CD4-positive, alpha-beta T cell treated with Interleukin-15 for 4 hours (primary cell): ENCODE measurements around the gene TINAGL1.
A peak's percentile ranks its signal among the peaks of the same experiment; 100 is the strongest.
"Not testable (repeated sequence)": the region's sequence is repeated elsewhere in the genome, so short reads cannot be mapped to it uniquely, and the experiment has no call there.

Experiments used
- DNase-seq: peaks from one replicate; pipeline ENCODE4 v3.0.0-alpha.2; 2020; ENCODE audit warnings: low spot score

The TINAGL1 gene

DNA sequence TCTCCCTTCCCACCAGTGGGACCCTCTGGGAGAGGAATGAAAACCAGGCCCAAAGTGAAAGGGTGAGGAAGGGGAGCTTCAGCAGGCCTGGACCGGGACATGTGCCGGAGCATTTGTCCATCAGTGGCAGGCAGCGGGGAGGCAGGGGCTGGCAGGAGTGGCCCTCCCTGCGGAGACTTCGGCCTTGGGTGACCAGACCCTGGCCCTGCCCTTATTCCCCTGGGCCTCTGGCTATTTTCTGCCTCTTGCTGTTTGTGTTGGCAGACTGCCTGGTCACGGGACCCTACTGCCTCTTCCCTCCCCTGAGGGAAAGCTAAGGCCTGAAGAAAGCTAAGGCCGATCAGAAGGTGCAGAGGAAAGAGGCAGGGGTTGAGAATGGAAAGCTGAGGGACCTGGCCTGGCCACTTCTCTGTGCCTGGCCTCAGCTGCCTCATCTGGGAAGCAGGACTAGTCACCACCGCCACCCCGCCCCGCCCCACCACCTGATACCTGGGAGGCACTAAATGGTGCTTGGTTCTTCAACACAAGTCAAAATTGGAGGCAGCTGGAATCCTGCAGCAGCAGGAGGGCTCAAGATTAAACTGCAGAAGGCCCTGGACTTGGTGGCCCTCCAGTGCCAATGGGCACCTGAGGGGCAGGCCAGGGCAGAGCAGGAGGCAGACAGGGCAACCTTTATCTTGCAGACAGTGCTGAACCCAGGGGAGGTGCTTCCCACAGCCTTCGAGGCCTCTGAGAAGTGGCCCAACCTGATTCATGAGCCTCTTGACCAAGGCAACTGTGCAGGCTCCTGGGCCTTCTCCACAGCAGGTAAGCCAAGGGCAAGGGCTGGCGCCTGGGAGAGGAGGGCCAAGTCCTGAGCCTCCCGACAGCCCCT lies 7.9 kb downstream of the TINAGL1 start:
- DNase-seq, result no peak

DNA sequence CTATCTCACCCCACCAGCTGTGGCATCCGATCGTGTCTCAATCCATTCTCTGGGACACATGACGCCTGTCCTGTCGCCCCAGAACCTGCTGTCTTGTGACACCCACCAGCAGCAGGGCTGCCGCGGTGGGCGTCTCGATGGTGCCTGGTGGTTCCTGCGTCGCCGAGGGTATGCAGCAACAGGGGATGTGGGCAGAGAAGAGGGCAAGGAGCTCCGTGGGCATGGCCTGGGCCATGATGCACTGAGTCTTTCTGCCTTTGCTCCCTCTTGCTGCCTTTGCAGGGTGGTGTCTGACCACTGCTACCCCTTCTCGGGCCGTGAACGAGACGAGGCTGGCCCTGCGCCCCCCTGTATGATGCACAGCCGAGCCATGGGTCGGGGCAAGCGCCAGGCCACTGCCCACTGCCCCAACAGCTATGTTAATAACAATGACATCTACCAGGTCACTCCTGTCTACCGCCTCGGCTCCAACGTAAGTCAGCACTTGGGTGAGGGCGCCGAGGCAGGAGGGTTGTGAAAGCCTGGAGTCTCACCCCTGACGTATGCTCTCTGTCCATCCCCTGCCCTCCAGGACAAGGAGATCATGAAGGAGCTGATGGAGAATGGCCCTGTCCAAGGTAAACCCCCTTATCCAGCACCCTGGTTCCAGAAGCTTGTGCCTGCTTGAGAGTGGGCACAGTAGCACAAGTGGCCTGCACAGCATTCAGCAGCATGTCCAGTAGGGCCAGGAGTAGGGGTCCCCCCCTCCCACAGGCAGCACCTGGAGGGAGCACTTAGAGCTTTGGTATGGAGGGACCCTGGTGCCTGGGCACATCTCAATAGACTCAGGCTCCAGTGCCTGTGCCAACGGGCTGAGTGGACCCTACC lies 8.8 kb downstream of the TINAGL1 start:
- DNase-seq, result no peak

DNA sequence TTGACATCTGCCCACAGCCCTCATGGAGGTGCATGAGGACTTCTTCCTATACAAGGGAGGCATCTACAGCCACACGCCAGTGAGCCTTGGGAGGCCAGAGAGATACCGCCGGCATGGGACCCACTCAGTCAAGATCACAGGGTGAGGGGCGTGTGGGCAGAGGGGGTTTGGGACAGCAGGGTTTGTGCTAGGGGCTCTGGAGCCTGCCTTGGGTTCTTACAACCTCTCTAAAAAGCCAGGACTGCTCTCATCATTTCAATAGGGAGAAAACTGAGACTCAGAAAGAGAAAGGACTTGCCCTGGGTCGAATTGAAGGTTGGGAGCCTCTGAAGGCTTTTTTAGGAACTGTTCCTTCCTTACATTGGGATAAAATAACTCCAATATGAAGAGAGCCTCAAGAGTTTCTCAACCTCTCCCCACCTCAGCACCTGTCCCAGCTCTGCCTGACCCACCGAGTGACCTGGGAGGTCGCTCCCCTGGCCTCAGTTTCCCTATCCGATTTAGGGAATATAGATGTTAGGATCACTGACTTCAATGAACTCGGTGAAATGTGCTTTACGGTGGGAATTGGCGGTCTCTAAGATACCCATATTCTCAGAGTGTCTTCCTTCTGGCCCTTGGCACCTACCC lies 9.5 kb downstream of the TINAGL1 start:
- no peak for DNase-seq

DNA sequence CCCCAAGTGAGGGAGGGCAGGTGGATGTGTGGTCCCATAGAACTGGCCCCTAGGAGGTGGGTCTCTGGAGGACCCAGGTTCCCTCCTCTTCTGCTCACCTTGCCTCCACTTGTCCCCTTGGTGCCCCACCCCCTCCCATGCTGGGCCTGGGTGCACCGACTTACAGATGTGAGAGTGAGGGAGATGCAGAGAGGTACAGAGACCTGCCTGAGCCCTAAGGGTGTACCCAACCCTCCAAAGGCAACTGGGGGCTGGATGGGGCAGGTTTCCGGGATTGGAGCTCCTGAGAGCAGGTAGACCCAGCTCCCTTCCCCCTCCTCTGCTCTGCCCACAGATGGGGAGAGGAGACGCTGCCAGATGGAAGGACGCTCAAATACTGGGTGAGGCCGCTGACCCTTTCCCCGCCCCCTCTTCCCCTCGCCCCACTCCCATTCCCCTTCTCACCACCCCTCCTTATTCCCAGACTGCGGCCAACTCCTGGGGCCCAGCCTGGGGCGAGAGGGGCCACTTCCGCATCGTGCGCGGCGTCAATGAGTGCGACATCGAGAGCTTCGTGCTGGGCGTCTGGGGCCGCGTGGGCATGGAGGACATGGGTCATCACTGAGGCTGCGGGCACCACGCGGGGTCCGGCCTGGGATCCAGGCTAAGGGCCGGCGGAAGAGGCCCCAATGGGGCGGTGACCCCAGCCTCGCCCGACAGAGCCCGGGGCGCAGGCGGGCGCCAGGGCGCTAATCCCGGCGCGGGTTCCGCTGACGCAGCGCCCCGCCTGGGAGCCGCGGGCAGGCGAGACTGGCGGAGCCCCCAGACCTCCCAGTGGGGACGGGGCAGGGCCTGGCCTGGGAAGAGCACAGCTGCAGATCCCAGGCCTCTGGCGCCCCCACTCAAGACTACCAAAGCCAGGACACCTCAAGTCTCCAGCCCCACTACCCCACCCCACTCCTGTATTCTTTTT lies 10.3 kb downstream of the TINAGL1 start:
- DNase-seq, result no peak

DNA sequence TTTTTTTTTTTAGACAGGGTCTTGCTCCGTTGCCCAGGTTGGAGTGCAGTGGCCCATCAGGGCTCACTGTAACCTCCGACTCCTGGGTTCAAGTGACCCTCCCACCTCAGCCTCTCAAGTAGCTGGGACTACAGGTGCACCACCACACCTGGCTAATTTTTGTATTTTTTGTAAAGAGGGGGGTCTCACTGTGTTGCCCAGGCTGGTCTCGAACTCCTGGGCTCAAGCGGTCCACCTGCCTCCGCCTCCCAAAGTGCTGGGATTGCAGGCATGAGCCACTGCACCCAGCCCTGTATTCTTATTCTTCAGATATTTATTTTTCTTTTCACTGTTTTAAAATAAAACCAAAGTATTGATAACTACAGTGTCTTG lies 11.0 kb downstream of the TINAGL1 start:
- DNase-seq, result not testable (repeated sequence)

DNA sequence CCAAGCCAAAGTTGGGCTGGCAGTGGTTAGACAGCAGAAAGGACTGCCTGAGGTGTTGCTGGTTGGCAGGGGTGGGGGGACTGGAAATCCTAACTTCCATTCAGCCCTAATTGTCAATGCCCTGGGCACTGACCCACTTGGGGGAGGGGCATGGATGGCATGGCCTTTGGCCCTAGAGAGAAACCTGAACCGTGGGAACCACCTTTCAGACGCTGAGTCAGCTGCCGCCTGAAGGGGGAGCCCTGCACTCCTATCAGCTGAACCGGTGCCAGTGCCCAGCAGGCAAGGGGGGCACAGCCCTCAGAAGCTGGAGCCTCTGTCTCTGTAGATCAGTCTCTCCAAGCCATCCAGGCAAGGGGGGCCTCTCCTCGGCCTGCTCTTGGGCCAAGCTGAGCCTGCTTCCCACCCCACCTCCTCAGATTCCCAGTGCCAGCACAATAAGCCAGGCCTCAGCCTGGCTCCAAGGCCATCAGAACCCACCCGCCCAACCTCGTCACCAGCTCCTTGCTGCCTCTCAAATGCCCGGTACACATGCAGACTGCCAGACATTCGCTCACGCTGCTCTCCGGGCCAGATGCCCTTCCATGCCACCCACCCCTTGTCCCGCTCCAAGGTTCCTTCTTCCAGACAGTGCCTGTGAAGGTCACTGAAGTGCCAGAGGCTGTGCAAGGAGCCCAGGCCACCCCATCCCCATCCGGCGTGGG lies 11.6 kb downstream of the TINAGL1 start:
- DNase-seq, result peak; percentile 26

DNA sequence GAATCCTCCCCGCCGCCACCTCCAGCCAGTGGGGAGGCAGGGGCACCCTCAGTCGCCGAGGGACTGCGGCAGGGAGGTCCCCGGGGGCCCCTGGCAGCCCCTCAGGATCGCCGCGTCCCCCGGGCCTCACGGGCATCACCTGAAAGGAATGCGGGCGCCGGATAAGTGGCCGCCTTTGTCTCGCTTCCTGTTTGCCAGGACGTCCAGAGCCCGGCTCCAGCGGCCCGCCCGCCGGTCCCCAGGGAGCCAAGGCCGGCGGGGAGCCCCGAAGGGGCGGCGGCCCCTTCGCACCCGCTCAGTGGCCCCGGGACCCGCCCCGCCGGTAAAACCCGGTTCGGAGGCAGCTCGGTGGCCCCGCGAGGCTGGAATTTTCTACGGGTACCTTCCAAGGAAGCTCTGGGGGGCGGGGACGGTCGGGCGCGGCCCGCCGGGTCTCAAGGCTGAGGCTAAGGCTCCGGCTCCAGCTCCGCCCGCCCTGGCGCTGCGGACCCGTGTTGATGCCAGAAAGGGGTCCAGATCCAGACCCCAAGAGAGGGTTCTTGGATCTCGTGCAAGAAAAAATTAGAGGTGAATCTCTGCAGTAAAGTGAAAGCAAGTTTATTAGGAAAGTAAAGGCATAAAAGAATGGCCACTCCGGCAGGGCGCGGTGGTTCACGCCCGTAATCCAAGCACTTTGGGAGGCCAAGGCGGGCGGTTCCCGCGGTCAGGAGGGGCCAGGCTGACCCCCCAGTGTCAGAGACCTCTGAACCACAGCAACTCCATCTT lies 12.6 kb downstream of the TINAGL1 start:
- no peak for DNase-seq

DNA sequence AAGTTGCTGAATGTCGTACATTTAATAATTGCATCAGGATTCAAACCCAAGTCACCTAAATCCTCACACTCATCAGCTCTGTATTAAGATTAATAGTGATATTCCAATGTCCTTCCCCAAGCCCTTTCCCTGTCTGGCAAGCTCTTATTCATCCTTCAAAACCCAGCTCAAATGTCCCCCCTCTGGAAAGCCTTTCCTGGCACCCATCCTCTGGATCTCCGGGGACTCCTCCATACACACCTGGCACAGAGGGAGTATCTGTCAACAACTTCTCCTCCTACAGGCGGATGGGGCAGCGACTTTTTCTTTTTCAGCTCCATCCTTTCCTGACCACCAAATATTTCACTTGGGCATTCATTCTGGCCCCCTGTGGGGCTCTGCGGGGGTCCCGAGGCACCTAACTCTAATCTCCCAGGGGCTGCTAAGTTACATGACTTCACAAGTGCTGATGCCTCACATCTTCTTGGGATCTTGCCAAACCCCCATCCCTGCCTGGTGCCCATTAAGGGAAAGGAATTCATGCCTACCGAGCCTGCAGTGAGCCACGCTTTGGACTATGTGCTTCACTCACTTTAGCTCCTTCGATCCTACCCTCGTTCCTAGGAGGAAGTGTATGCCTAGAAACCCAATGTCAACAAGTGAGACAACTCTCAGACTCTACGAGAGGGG lies 15.2 kb downstream of the TINAGL1 start:
- no peak for DNase-seq

DNA sequence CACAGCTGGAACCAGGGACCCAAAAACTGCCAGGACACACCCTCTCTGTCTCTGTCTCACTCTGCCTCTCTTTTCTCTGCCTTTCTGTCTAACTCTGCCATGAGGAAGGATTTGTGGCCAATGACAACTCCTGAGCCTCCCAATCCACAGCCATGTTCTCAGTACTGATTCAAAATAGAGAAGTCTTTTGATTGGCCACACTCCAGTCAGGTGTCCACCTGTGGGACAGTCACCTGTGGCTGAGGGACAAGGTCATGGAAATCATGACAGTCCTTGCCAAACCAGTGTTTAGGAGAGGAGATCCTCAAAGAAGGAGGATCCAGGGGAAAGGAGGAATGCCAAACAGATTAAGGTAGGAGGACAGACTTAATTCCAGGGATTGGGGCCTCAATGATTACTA lies 15.8 kb downstream of the TINAGL1 start:
- DNase-seq, result no peak

DNA sequence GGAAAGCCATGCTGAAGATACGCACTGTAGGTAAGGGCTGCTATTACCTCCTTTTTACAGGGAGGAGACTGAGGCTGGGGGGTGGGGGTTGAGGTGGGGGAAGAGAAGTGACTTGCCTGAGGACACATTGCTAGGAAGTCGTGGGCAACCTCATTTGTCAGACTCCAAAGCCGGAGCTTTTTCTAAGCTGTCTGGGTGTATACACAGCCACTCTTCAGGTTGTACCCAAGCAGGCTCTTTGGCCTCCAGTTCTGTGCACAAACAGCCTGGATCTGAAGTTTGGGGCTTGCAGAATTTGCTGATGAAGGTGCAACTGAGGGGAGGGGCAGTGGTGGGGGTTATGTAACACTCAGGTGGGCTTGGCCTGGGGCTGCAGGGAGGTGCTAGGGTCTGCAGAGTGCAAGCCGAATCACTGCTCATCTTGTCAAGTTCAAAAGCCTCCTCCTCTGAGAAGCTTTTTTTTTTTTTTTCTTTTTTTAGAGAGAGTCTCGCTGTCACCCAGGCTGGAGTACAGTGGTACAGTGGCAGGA lies 16.9 kb downstream of the TINAGL1 start:
- DNase-seq, result no peak

DNA sequence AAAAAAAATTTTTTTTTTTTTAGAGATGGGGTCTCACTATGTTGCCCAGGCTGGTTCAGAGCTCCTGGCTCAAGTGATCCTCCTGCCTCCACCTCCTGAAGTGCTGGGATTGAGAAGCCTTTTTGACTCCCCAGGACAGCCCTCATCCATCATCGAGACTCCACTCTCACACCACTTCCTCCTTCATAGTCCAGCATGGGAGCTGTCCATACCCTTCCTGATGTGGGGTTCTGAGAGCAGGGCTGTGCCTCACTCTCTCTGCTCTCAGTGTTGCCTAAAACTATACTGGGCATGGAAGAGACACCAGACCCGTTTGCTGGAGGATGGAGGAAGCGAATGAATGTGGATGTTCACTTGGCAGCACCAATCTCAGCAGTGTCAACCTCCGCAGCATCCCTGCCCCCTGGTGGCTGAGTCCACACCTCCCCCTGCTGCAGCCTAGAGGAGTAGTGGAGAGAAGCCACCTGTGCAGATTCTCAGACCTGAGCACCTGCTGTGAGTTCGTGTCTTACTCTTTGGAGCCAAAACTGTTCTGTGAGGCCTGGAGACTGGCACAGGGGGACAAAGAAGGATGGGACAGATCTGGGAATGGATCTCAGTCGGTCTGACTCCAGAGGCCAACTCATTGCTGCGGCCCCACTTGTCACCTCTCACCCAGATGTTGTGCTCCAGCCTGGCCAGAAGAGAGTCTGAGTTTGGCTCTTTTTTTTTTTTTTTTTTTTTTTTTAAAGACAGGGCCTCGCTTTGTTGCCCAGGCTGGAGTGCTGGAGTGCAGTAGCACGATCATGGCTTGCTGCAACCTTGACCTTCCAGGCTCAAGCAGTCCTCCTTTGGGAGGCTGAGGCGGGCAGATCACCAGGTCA lies 17.7 kb downstream of the TINAGL1 start:
- peak; percentile 48 for DNase-seq

DNA sequence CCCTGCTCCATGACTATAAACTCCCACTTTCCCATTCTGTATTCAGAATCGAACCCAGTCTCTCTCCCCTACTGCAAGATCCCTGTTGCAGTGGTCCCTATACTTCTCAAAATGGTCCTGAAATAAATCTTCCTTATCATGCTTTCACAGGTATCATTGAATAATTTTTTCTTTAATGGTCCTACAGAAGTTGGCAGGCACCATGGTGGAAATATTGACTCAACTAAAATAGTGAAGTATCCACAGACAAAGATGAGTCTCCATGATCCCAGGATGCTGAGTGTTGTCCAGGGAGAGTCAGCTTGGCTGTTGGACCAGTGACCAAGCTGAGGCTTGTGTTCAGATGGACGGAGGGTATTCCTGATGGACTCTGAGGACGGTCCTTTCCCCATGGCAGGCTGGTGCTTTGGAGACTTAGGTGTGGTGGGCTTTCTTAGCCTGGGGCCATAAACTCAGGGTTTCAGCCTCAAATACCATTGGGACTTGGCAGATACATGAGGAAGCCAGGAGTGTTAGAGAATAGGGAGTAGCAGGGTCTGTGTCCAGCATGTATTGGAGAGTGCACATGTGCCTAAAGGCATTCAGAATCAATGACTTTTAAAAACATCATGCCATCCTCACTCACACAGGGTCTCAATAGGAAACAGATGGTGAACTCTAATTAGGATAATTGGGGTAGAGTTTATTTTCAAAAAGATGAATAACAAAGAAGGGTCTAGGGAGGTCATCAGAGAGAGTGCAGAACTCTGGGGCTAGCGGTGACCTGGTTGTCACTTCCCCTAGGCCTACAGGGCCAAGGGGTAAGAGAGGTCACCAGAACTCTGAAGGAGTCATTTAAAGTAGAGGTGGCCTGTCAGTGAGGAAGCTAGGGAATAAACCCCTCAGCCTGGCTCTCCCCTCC lies 19.8 kb downstream of the TINAGL1 start:
- no peak for DNase-seq

DNA sequence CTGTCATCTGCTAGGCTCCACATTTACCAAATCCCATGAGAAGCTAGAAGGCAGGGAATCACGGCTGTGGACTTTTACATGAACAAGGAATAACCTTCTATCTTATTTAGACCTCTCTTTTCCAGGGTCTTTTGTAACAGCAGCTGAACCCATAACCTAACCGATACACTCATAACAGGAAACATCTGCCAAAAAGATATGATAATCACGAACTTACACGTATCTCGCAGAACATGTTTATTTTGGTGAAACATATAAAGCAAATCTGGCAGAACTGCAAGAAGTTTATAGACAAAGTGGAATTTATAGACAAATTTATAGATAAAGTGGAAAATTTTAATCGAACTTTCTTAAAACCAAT lies 20.4 kb downstream of the TINAGL1 start:
- DNase-seq, result no peak

DNA sequence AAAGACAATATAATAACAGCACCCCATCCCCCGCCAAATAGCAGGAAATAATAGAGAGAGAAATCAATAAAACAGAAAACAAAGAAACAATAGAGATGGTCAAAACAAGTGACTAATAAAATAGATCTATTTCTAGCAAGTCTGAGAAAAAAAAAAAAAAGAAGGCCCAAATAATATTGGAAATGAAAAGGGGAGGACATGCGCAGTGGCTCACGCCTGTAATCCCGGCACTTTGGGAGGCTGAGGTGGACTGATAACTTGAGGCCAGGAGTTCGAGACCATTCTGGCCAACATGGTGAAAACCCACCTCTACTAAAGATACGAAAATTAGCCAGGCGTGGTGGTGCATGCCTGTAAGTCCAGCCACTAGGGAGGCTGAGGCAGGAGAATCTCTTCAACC lies 22.7 kb downstream of the TINAGL1 start:
- no peak for DNase-seq

DNA sequence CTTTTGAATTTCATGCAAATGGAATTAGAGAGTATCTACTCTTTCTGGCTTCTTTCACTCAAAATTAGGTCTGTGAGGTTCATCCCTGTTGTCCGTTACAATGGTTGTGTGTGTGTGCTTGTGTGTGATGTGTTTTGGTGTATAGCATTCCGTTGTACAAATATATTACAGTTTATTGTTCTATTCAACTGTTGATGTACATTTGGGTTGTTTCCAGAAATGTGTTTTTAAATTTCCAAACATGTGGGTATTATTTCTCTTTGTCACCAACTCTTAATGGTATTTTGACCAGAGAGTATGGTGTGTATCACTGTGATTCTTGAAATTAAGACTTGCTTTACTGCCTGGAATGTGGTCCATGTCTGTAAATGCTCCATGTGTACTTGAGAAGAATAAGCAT lies 24.3 kb downstream of the TINAGL1 start:
- no peak for DNase-seq

DNA sequence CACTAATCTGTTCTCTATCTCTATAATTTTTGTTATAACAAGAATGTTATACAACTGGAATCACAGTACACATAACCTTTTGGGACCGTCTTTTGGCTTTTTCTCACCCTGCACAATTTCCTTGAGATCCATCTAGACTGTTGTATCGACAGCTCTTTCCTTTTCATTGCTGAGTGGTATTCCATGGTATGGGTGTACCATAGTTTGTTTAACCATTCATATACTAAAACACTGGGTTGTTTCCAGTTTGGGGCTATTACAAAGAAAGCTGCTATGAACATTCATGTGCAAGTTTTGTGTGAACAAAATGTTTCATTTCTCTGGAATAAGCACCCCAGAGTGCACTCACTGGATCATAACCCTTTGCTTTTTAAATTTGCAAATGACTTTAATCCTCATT lies 25.8 kb downstream of the TINAGL1 start:
- DNase-seq, result no peak

DNA sequence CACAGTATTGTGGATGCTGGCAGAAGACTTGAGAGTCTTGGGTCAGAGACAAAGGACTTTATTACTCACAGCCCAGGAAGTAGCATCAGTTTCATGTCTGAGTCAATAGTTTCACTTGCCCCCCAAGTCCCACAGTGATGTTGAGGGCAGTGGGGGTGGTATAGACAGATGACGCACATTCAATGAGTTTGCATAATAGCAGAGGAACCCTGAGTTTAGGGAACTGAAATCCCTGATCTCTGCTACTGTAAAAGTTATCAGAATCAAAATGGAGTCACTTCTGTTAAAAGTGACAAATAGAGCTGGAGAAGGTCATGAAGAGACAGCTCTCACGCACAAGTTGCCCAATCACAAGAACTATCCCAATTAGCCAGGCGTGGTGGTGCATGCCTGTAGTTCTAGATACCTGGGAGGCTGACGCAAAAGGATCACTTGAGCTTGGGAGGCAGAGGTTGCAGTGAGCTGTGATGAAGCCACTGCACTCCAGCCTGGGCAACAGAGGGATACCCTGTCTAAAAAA lies 29.7 kb downstream of the TINAGL1 start:
- DNase-seq, result no peak
